Neural cell (in vitro differentiated cells): ENCODE measurements around the gene GLDC. TPM values are rescaled to one million over a fixed set of nuclear protein-coding genes. Genes with fewer than 3 reads are reported as not detected.

ENCODE experiments used
- H2AFZ ChIP-seq: fragments of 200-600, 300-800 bp; sonication (generic), shearing (Covaris generic); 2 replicates; pipeline ENCODE4 v1.6.0; 2014; ENCODE audit warnings: low read depth, mild to moderate bottlenecking, antibody characterized with exemption, low read length, moderate library complexity
- H3F3A ChIP-seq: fragments of 200-600 bp; shearing (Covaris generic); 2 replicates; pipeline ENCODE4 v1.6.1; 2016; ENCODE audit warnings: mild to moderate bottlenecking, moderate library complexity, mixed read lengths, antibody characterized with exemption, low read length; ENCODE audit not compliant: insufficient read depth, poor library complexity, severe bottlenecking
- H3K27ac ChIP-seq: fragments of 200-600, 300-800 bp; sonication (generic), shearing (Covaris generic); 2 replicates; pipeline ENCODE4 v1.5.1; 2014; ENCODE audit warnings: mild to moderate bottlenecking, low read length, moderate library complexity
- H3K27me3 ChIP-seq: fragments of 300-800, 200-600 bp; sonication (generic), shearing (Covaris generic); 2 replicates; pipeline ENCODE4 v1.6.0; 2014; ENCODE audit warnings: mild to moderate bottlenecking, low read depth, low read length, moderate library complexity; ENCODE audit not compliant: insufficient read depth
- H3K36me3 ChIP-seq: fragments of 300-800, 200-600 bp; sonication (generic), shearing (Covaris generic); 2 replicates; pipeline ENCODE4 v1.5.1; 2014; ENCODE audit warnings: mild to moderate bottlenecking, antibody characterized with exemption, low read length, moderate library complexity; ENCODE audit not compliant: insufficient read depth
- H3K4me2 ChIP-seq: fragments of 300-800, 200-600 bp; sonication (generic), shearing (Covaris generic); 2 replicates; pipeline ENCODE4 v1.6.0; 2014; ENCODE audit warnings: mild to moderate bottlenecking, low read length
- H3K4me3 ChIP-seq: fragments of 300-800, 200-600 bp; sonication (generic), shearing (Covaris generic); 2 replicates; pipeline ENCODE4 v1.5.1; 2014; ENCODE audit warnings: mild to moderate bottlenecking, low read length, moderate library complexity
- H3K79me2 ChIP-seq: fragments of 200-600 bp; shearing (Covaris generic); replicated peaks from 2 replicates; pipeline ENCODE4 v1.6.0; 2014; ENCODE audit warnings: mild to moderate bottlenecking, low read length, moderate library complexity; ENCODE audit not compliant: insufficient read depth
- H3K9ac ChIP-seq: fragments of 300-800, 200-600 bp; sonication (generic), shearing (Covaris generic); 2 replicates; pipeline ENCODE4 v1.6.1; 2016; ENCODE audit warnings: mild to moderate bottlenecking, low read length, mixed read lengths
- H3K9me2 ChIP-seq: fragments of 200-600 bp; shearing (Covaris generic); 2 replicates; pipeline ENCODE4 v1.6.1; 2016; ENCODE audit warnings: mild to moderate bottlenecking, low read length, mixed read lengths; ENCODE audit not compliant: insufficient read depth
- H3K9me3 ChIP-seq: fragments of 200-600, 300-800 bp; sonication (generic), shearing (Covaris generic); 2 replicates; pipeline ENCODE4 v1.6.1; 2016; ENCODE audit warnings: mild to moderate bottlenecking, mixed run types, low read length, moderate library complexity, mixed read lengths
- H4K20me1 ChIP-seq: fragments of 200-600 bp; shearing (Covaris generic); 2 replicates; pipeline ENCODE4 v1.6.1; 2016; ENCODE audit warnings: mild to moderate bottlenecking, mixed run types; ENCODE audit not compliant: insufficient read depth
- EP300 ChIP-seq: fragments of 450-650 bp; conservative IDR thresholded peaks from 2 replicates; pipeline ENCODE4 v1.6.1; 2014; ENCODE audit warnings: antibody characterized with exemption, mild to moderate bottlenecking, moderate library complexity; ENCODE audit not compliant: poor library complexity, severe bottlenecking
- EZH2 ChIP-seq: fragments of 200-600, 300-800 bp; shearing (Covaris generic), sonication (generic); IDR thresholded peaks from 2 replicates; pipeline ENCODE4 v1.6.1; 2014; ENCODE audit warnings: antibody characterized with exemption, low read length, borderline replicate concordance, mild to moderate bottlenecking; ENCODE audit not compliant: insufficient read depth, poor library complexity, severe bottlenecking
- MXI1 ChIP-seq: fragments of 450-650 bp; conservative IDR thresholded peaks from 2 replicates; pipeline ENCODE4 v1.6.1; 2014; ENCODE audit warnings: antibody characterized with exemption, mild to moderate bottlenecking; ENCODE audit not compliant: poor library complexity, severe bottlenecking
- POLR2AphosphoS5 ChIP-seq: IDR thresholded peaks from 2 replicates; pipeline ENCODE4 v1.6.1; 2012
- RAD21 ChIP-seq: fragments of 450-650 bp; conservative IDR thresholded peaks from 2 replicates; pipeline ENCODE4 v1.6.1; 2014; ENCODE audit warnings: antibody characterized with exemption, mild to moderate bottlenecking, moderate library complexity
- SMC3 ChIP-seq: fragments of 450-650 bp; conservative IDR thresholded peaks from 2 replicates; pipeline ENCODE4 v1.6.1; 2014; ENCODE audit warnings: antibody characterized with exemption, mild to moderate bottlenecking, moderate library complexity; ENCODE audit not compliant: poor library complexity
- TAF1 ChIP-seq: IDR thresholded peaks from 2 replicates; pipeline ENCODE4 v1.6.1; 2012; ENCODE audit warnings: low read depth
- polyA plus RNA-seq: library from polyadenylated mRNA; depleted of rRNA; stranded (reverse); fragments of >200 nt; gene quantifications from 2 replicates; pipeline ENCODE4 v1.2.3, GENCODE V29; 2014
- TF ChIP-seq, protein P1 (sequence below): IDR thresholded peaks from 2 replicates; pipeline ENCODE4 v1.6.1; 2012; ENCODE audit warnings: borderline replicate concordance
- TF ChIP-seq, protein P2 (sequence below): fragments of 450-650 bp; IDR thresholded peaks from 2 replicates; pipeline ENCODE4 v1.5.1; 2014; ENCODE audit warnings: antibody characterized with exemption, mild to moderate bottlenecking, moderate library complexity; ENCODE audit not compliant: poor library complexity, severe bottlenecking

GLDC gene
- polyA plus RNA-seq, 1 donor from 2014 or later = 11.4 TPM

DNA sequence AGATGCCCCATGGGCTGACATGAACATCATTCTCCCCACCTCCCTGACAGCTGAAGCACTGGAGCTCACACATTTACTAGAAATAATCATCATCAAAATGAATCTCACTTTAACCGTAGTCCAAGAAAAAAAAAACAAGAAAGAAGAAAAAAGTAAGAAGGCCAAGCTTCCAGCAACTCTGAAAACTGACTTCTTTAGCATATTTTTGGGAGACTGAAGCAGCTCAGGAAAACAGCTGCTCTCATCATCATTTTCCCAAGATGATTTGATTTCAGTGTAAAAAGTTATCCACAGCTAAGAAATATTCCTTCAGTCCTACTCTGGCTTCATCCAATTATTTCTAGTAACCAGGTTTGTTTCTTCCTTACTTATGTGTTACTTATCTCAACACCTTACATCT, 91.7 kb downstream of the GLDC start:
- Histone ChIP-seq H3K9ac (no peak overlapping the region), H4K20me1 (no peaks in the 10 kb centered on the region), H3K9me3 (no peaks in the 10 kb centered on the region), H3K4me2 (no peak overlapping the region), H3K9me2 (no peaks in the 10 kb centered on the region), H3K79me2 (no peaks in the 10 kb centered on the region), H3K36me3 (no peaks in the 10 kb centered on the region), H2AFZ (no peak overlapping the region), H3K27me3 (no peaks in the 10 kb centered on the region), H3K4me3 (no peak overlapping the region), H3F3A (peaks cover 3% of the 10 kb centered on the region), H3K27ac (no peak overlapping the region)
- TF ChIP-seq, protein P1, sequence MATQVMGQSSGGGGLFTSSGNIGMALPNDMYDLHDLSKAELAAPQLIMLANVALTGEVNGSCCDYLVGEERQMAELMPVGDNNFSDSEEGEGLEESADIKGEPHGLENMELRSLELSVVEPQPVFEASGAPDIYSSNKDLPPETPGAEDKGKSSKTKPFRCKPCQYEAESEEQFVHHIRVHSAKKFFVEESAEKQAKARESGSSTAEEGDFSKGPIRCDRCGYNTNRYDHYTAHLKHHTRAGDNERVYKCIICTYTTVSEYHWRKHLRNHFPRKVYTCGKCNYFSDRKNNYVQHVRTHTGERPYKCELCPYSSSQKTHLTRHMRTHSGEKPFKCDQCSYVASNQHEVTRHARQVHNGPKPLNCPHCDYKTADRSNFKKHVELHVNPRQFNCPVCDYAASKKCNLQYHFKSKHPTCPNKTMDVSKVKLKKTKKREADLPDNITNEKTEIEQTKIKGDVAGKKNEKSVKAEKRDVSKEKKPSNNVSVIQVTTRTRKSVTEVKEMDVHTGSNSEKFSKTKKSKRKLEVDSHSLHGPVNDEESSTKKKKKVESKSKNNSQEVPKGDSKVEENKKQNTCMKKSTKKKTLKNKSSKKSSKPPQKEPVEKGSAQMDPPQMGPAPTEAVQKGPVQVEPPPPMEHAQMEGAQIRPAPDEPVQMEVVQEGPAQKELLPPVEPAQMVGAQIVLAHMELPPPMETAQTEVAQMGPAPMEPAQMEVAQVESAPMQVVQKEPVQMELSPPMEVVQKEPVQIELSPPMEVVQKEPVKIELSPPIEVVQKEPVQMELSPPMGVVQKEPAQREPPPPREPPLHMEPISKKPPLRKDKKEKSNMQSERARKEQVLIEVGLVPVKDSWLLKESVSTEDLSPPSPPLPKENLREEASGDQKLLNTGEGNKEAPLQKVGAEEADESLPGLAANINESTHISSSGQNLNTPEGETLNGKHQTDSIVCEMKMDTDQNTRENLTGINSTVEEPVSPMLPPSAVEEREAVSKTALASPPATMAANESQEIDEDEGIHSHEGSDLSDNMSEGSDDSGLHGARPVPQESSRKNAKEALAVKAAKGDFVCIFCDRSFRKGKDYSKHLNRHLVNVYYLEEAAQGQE = no peak
- TF ChIP-seq EP300 (no peak), POLR2AphosphoS5 (no peak), EZH2 (no peak), TAF1 (no peak), RAD21 (no peak), SMC3 (no peak), MXI1 (no peak)
- TF ChIP-seq, protein P2, sequence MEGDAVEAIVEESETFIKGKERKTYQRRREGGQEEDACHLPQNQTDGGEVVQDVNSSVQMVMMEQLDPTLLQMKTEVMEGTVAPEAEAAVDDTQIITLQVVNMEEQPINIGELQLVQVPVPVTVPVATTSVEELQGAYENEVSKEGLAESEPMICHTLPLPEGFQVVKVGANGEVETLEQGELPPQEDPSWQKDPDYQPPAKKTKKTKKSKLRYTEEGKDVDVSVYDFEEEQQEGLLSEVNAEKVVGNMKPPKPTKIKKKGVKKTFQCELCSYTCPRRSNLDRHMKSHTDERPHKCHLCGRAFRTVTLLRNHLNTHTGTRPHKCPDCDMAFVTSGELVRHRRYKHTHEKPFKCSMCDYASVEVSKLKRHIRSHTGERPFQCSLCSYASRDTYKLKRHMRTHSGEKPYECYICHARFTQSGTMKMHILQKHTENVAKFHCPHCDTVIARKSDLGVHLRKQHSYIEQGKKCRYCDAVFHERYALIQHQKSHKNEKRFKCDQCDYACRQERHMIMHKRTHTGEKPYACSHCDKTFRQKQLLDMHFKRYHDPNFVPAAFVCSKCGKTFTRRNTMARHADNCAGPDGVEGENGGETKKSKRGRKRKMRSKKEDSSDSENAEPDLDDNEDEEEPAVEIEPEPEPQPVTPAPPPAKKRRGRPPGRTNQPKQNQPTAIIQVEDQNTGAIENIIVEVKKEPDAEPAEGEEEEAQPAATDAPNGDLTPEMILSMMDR = no peak

DNA sequence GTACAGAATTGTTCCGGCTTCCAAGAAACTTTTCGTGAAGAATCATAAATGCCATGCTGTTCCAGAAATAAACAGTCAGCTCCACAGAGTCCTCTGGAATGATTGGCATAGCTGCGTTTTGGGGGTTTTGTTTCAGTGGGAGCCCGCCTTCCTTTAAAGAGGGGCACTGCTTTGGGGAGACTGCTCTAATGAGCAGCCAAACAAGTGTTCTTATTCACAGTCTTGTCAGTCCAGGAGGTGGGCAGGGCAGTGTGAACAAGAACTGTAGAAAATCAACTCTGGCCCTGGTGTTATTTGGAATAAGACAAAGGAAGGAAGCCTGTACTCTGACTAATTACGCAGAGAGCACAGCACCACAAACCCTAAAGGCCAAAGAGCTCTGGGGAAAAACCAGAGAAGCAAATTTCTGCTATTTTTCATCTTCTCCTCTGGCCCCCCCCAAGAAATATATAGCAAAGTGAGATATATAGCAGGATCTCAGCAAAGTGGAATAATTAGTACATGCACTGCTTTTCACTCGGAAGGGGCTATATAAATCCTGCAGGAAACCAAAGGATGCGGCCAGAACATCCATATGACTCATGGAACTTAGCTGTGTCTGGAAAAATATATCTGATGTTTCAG, 92.9 kb downstream of the GLDC start:
- H4K20me1 ChIP-seq = no peaks in the 10 kb centered on the region
- H3K27ac ChIP-seq = no peak overlapping the region
- H3F3A ChIP-seq = no peaks in the 10 kb centered on the region
- H3K4me2 ChIP-seq = no peak overlapping the region
- TF ChIP-seq, protein P1 = no peak
- no peak for TF ChIP-seq POLR2AphosphoS5
- TF ChIP-seq RAD21 = no peak
- no peak for TF ChIP-seq SMC3
- TF ChIP-seq TAF1 = no peak
- no peak for TF ChIP-seq MXI1
- TF ChIP-seq EP300 = no peak
- TF ChIP-seq, protein P2 = no peak
- TF ChIP-seq EZH2 = no peak
- no peaks in the 10 kb centered on the region for H3K9me3 ChIP-seq
- H2AFZ ChIP-seq = no peak overlapping the region
- H3K4me3 ChIP-seq = no peak overlapping the region
- no peak overlapping the region for H3K9ac ChIP-seq
- H3K9me2 ChIP-seq = no peaks in the 10 kb centered on the region
- no peaks in the 10 kb centered on the region for H3K79me2 ChIP-seq
- H3K27me3 ChIP-seq = no peaks in the 10 kb centered on the region
- H3K36me3 ChIP-seq = no peaks in the 10 kb centered on the region
